OCI-LY1 (cell line): Measurements from ENCODE around the gene GNAL.

Experiments used
- CTCF ChIP-seq: fragments of 200-600 bp; sonication (generic), shearing (Covaris generic); IDR thresholded peaks from 2 replicates; pipeline ENCODE4 v1.5.1; 2017; ENCODE audit warnings: mild to moderate bottlenecking, antibody characterized with exemption, low read length, moderate library complexity, mixed read lengths
- EZH2 ChIP-seq: fragments of 200-600 bp; sonication (generic), shearing (Covaris generic); IDR thresholded peaks from 2 replicates; pipeline ENCODE4 v1.8.0; 2017; ENCODE audit warnings: borderline replicate concordance, mixed run types, mild to moderate bottlenecking, antibody characterized with exemption, low read length, moderate library complexity, mixed read lengths

- no peak for TF ChIP-seq CTCF
- no peak for TF ChIP-seq EZH2
Observed at GRCh38 chr18:11888726-11889125, 199.7 kb downstream of the GNAL start.
